Effector CD8-positive, alpha-beta T cell (primary cell): ENCODE measurements around the gene SLC35D3.
"Not testable (repeated sequence)": the region's sequence is repeated elsewhere in the genome, so short reads cannot be mapped to it uniquely, and the experiment has no call there.

Experiments used
- DNase-seq: peaks from one replicate; lab custom pipeline; 2025; lab: John Stamatoyannopoulos, UW

Gene SLC35D3

DNA sequence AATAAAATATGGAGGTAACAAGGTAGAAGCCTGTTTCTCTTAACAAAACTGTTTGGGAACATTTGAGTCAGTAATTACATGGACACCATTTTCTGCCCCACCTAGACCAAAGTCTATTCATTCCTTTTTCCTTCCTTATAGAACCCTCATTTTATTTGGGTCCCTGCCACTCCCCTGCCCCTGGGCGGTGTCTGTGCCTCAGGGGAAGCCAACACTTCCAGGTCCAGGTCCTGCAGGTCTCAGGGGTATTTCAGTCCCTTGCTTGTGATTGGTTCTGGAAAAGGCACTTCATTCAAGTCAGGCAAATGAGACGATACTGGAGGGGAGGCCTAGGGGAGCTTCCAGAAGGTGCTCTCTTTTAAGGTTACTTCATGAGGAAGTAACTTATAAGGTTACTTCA lies 42.3 kb downstream of the SLC35D3 start:
- no peak for DNase-seq

GRCh38 chr6:136967876-136968752 lies 46.0 kb downstream of the SLC35D3 start:
- peak; percentile 5 for DNase-seq

DNA sequence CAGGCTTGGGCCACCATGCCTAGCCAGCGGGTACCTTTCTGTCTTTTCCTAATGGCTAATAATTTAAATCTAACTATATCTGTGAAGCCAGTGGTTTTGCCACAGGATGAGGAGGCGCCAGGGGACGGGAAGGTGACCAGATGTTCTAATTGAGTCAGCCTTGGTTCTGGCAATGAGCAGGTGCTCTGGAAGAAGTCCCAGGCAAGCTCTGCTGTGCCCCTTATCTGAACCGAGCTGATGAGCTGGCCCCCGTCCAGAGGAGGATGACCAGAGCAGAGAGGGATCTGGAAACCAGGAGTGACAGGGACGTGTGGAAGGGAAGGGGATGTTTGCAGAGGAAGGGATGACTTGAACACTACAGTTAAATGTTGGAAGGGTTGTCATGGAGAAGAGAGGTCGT lies 46.7 kb downstream of the SLC35D3 start:
- DNase-seq: no peak

GRCh38 chr6:136969433-136969832 lies 47.3 kb downstream of the SLC35D3 start:
- DNase-seq: no peak

- DNase-seq: no peak
These were observed 47.8 kb downstream of the SLC35D3 start for GRCh38 chr6:136969930-136970329.

DNA sequence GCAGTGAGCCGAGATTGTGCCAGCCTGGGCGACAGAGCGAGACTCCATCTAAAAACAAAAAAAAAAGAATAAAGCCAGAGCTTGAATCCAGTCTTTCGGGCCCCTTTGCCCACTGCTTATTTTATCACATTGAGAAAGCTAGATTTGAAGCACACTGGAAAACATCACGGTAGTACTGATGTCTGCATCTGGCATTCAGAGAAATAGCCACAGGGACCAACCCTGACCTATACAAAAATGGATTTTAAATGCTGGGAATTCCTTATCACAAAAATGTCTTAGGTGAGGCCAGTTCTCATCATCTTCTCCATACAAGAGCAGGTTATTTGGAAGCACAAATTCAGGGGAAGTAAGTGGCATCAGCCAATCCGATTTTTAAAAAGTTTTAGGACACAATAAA lies 49.5 kb downstream of the SLC35D3 start:
- DNase-seq: no peak

DNA sequence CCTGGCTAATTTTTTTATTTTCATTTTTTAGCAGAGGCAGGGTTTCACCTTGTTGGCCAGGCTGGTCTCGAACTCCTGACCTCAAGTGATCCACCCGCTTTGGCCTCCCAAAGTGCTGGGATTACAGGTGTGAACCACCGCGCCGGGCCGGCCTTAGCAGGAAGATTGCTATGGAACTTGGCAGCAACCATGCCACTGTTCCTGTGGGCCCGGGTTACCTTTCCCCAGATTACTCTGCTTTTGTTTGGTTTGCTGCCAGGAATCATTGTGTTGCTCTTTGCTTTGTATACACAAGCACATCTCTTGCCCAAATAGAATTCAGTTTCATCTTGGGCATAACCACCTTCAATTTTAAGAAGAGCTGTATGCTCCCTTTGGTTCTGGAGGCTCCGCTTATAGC lies 51.7 kb downstream of the SLC35D3 start:
- not testable (repeated sequence) for DNase-seq
